Measurements from ENCODE around the gene GJC3.

- TF ChIP-seq EZH2 (IDR thresholded peaks at IDR 0.05) = no peak
- TF ChIP-seq POLR2AphosphoS5 (IDR thresholded peaks at IDR 0.05; ENCODE audit: borderline replicate concordance, low read depth, low read length) = no peak
These were observed 30.6 kb downstream of the GJC3 start for GRCh38 chr7:99898836-99899235.

Measured in SK-N-MC (cell line).